B cell (primary cell): ENCODE results near the gene PCDH19. TPM values are rescaled to one million over a fixed set of nuclear protein-coding genes. Genes with fewer than 3 reads are reported as not detected.

Source experiments
- ATAC-seq: fragments of 200-7000 bp; cut with Tn5 transposase; one replicate; pipeline ENCODE4 v1.10.0; 2021; ENCODE audit warnings: low read depth, mild to moderate bottlenecking, moderate number of reproducible peaks, moderate library complexity
- CTCF ChIA-PET: fragments of 350-600 bp; sonication (Branson Sonifier 250); formaldehyde crosslinking; loops from one replicate; lab custom pipeline; 2021; ENCODE audit warnings: antibody characterized with exemption, inconsistent platforms; lab: Charles Lee
- POLR2A ChIA-PET: fragments of 350-600 bp; sonication (Branson Sonifier 250); formaldehyde crosslinking; loops from one replicate; lab custom pipeline; 2021; ENCODE audit warnings: antibody characterized with exemption; lab: Charles Lee
- DNase-seq: peaks from one replicate; pipeline ENCODE4 v3.0.0; 2013
- H2AFZ ChIP-seq: 2 replicates; pipeline ENCODE4 v1.6.1; 2012; ENCODE audit warnings: mild to moderate bottlenecking, low read depth, low read length; ENCODE audit not compliant: insufficient read depth, poor library complexity, severe bottlenecking
- H3K27ac ChIP-seq, 2 donors: 1 replicate in 1 of 2; 2 replicates in 1 of 2; pipeline ENCODE4 v1.5.1; 2012 to 2013; ENCODE audit warnings: low read length in 2 of 2, mild to moderate bottlenecking in 2 of 2, moderate library complexity in 1 of 2
- H3K27me3 ChIP-seq, 4 experiments: fragments of 200-600 bp in 1 of 4; sonication (generic) in 1 of 4; replicated peaks in 1 of 4; 1 replicate in 2 of 4; 2 replicates in 2 of 4; pipeline versions ENCODE4 v1.6.1 to v1.7.0; 2013 to 2016; ENCODE audit warnings: low read length in 3 of 4, mild to moderate bottlenecking in 2 of 4, mixed read lengths in 1 of 4, moderate library complexity in 1 of 4; ENCODE audit not compliant: insufficient read depth in 4 of 4, control insufficient read depth in 3 of 4; ENCODE audit errors: control extremely low read depth in 1 of 4
- H3K36me3 ChIP-seq, 2 experiments: replicated peaks in 1 of 2; 1 replicate in 1 of 2; 2 replicates in 1 of 2; pipeline versions ENCODE4 v1.6.1 to v1.7.1; 2013; ENCODE audit warnings: low read length in 1 of 2; ENCODE audit not compliant: insufficient read depth in 2 of 2, control insufficient read depth in 1 of 2; ENCODE audit errors: control extremely low read depth in 1 of 2, extremely low read depth in 1 of 2
- H3K4me1 ChIP-seq, 2 donors: fragments of 200-600 bp in 1 of 2; sonication (generic) in 1 of 2; 1 replicate in 1 of 2; 2 replicates in 1 of 2; pipeline versions ENCODE4 v1.5.1 to v1.6.1; 2013 to 2017; ENCODE audit warnings: low read length in 2 of 2; ENCODE audit not compliant: control insufficient read depth in 2 of 2, insufficient read depth in 2 of 2
- H3K4me2 ChIP-seq: replicated peaks from 2 replicates; pipeline ENCODE3; 2012; ENCODE audit warnings: mild to moderate bottlenecking, low read depth, low read length; ENCODE audit not compliant: poor library complexity, severe bottlenecking
- H3K4me3 ChIP-seq, 5 experiments: fragments of 200-600 bp in 1 of 5; sonication (generic) in 1 of 5; 1 replicate in 3 of 5; 2 replicates in 2 of 5; pipeline versions ENCODE4 v1.5.1 to v1.7.0; 2011 to 2016; ENCODE audit warnings: low read length in 4 of 5, mild to moderate bottlenecking in 4 of 5, low read depth in 2 of 5, control low read depth in 1 of 5, moderate library complexity in 1 of 5; ENCODE audit not compliant: insufficient read depth in 1 of 5; ENCODE audit errors: control extremely low read depth in 1 of 5, extremely low read depth in 1 of 5
- H3K79me2 ChIP-seq: fragments of 200-600 bp; sonication (generic); one replicate; pipeline ENCODE4 v1.6.0; 2016; ENCODE audit warnings: low read length; ENCODE audit not compliant: control insufficient read depth, insufficient read depth
- H3K9ac ChIP-seq: fragments of 200-600 bp; sonication (generic); 2 replicates; pipeline ENCODE4 v1.6.1; 2017; ENCODE audit warnings: mild to moderate bottlenecking, low read length, moderate library complexity
- H3K9me3 ChIP-seq, 3 donors: one replicate each; pipeline versions ENCODE4 v1.6.1 to v1.7.1; 2013; ENCODE audit warnings: low read length in 2 of 3; ENCODE audit not compliant: control insufficient read depth in 2 of 3, insufficient read depth in 1 of 3; ENCODE audit errors: control extremely low read depth in 1 of 3
- H4K20me1 ChIP-seq: 2 replicates; pipeline ENCODE4 v1.6.0; 2012; ENCODE audit warnings: mild to moderate bottlenecking, low read length; ENCODE audit not compliant: insufficient read depth, control insufficient read depth, poor library complexity, severe bottlenecking
- H3K27ac Mint-ChIP-seq: one replicate; pipeline ENCODE4 v1.8.0; 2021; ENCODE audit warnings: mixed read lengths
- H3K27me3 Mint-ChIP-seq: one replicate; pipeline ENCODE4 v1.8.0; 2021; ENCODE audit warnings: mixed read lengths
- H3K4me1 Mint-ChIP-seq: one replicate; pipeline ENCODE4 v1.8.0; 2021; ENCODE audit warnings: mixed read lengths
- H3K4me3 Mint-ChIP-seq: one replicate; pipeline ENCODE4 v1.8.0; 2021; ENCODE audit warnings: mixed read lengths
- H3K9me3 Mint-ChIP-seq: one replicate; pipeline ENCODE4 v1.8.0; 2022; ENCODE audit warnings: mixed read lengths; ENCODE audit not compliant: insufficient read depth
- CTCF ChIP-seq: fragments of 200-600 bp; IDR thresholded peaks from one replicate; pipeline ENCODE4 v1.8.0; 2022; ENCODE audit warnings: antibody characterized with exemption, mild to moderate bottlenecking
- EZH2 ChIP-seq: IDR thresholded peaks from 2 replicates; pipeline ENCODE4 v1.6.1; 2012; ENCODE audit warnings: borderline replicate concordance, low read depth, mild to moderate bottlenecking, moderate library complexity, low read length; ENCODE audit not compliant: insufficient read depth, poor library complexity, severe bottlenecking
- WGBS: methylation state at CpG from one replicate; pipeline ENCODE4 v1.1.5; 2013; ENCODE audit warnings: missing lambda C conversion rate; ENCODE audit not compliant: insufficient coverage; 5-methylcytosine and 5-hydroxymethylcytosine counted together
- intact Hi-C: fragments of 100-400 bp; cut with micrococcal nuclease; formaldehyde crosslinking; loops from one replicate; pipeline ENCODE4 v1.10.0; 2022
- polyA plus RNA-seq: library from polyadenylated mRNA; depleted of rRNA; stranded (reverse); fragments of >200 nt; gene quantifications from 2 replicates; pipeline ENCODE4 v1.2.3, GENCODE V29; 2012
- total RNA-seq, 2 donors: library from RNA; stranded (reverse); fragments of 120-200 nt in 1 of 2; gene quantifications; 1 replicate in 1 of 2; 2 replicates in 1 of 2; pipeline versions ENCODE4 v1.2.3 to v1.2.4, GENCODE V29; 2013 to 2022

The PCDH19 gene
- total and polyA plus RNA-seq, 2 donors (not counting 1 experiment from before 2014, with no cell fraction given), result not detected

DNA sequence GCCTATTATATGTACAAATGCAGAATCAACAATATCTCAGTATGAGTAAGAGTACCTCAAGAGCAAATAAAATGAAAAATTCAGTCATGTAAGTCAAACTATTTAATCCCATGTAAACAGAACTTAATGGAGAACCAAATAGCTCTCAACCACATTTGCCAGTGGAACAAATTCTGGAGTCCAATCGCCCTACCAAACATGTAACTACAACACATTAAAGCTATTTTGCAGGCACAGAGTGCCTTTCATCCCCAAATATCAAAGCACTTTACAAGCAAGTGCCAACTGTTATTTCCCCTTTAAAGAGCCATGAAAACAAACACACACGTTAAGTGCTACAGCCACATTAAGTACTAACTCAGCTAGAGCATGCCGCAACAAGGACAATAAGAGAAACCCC, 51.3 kb downstream of the PCDH19 start:
- Histone ChIP-seq H2AFZ (no peak overlapping the region), H4K20me1 (no peaks in the 10 kb centered on the region), H3K4me3 (no peak overlapping the region), H3K27ac (no peak overlapping the region), H3K9me3 (no peaks in the 10 kb centered on the region), H3K4me2 (no peak overlapping the region), H3K36me3 (no peaks in the 10 kb centered on the region), H3K9ac (no peak overlapping the region), H3K27me3 (peaks cover 0 to 6% (median 0%) of the 10 kb centered on the region in 4 experiments), H3K4me1 (no peaks in the 10 kb centered on the region), H3K79me2 (no peaks in the 10 kb centered on the region)
- ChIA-PET POLR2A (no interaction called here), CTCF (no interaction called here)
- WGBS, result 83% methylated on average over 1 of the region's 3 CpGs
- H3K4me3 Mint-ChIP-seq, result no peak overlapping the region
- H3K27me3 Mint-ChIP-seq, result no peaks in the 10 kb centered on the region
- ATAC-seq, result no peak
- intact Hi-C loops, result no loop called here
- TF ChIP-seq CTCF (no peak), EZH2 (no peak)
- no peak for DNase-seq
- H3K4me1 Mint-ChIP-seq, result no peaks in the 10 kb centered on the region
- H3K9me3 Mint-ChIP-seq, result no peaks in the 10 kb centered on the region
- no peak overlapping the region for H3K27ac Mint-ChIP-seq

DNA sequence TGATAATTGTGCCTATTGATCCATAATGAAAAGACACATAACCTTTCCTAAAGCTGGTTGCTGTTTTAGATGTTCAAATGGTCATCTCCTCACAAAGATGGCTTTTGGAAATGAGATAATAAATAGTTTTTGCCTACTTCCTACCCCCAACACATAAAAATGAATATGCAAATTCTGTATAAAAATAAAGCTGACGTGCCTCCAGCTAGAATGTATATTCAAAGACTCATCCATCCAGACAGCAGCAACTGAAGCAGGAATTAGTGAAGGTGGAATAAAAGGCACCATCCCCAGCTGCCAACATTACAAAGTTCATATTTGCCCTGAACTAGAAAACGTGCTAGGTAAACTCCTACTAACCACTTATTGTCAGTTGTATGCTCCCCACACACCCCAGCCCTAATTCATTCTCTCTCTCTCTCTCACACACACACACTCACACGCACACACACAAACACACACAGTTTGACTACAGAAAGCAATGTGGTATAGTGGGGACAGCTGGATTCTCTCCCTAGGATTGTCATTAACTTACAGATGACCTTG, 53.6 kb downstream of the PCDH19 start:
- no peak overlapping the region for H3K9ac ChIP-seq
- H3K4me1 ChIP-seq, result no peaks in the 10 kb centered on the region
- no peak overlapping the region for H3K27ac ChIP-seq
- CTCF ChIA-PET, result no interaction called here
- Mint-ChIP-seq H3K4me1 (no peaks in the 10 kb centered on the region), H3K9me3 (no peaks in the 10 kb centered on the region), H3K27me3 (no peaks in the 10 kb centered on the region), H3K27ac (no peak overlapping the region), H3K4me3 (no peak overlapping the region)
- H3K9me3 ChIP-seq, result no peaks in the 10 kb centered on the region
- H3K27me3 ChIP-seq, result peaks cover 0 to 6% (median 0%) of the 10 kb centered on the region in 4 experiments
- H4K20me1 ChIP-seq, result no peaks in the 10 kb centered on the region
- intact Hi-C loops, result no loop called here
- H3K4me2 ChIP-seq, result no peak overlapping the region
- DNase-seq, result no peak
- no peak for ATAC-seq
- H3K36me3 ChIP-seq, result no peaks in the 10 kb centered on the region
- no peak overlapping the region for H3K4me3 ChIP-seq
- no peaks in the 10 kb centered on the region for H3K79me2 ChIP-seq
- no peak overlapping the region for H2AFZ ChIP-seq
- TF ChIP-seq EZH2, result no peak
- TF ChIP-seq CTCF, result no peak
- POLR2A ChIA-PET, result no interaction called here
- WGBS, result no CpG with 5 or more reads among the region's 3 CpGs
